HG03135 (cell line): Measurements from ENCODE around the gene TBX4.
"Not testable (repeated sequence)": the region's sequence is repeated elsewhere in the genome, so short reads cannot be mapped to it uniquely, and the experiment has no call there.

Experiments
- ATAC-seq: cut with Tn5 transposase; IDR thresholded peaks from one replicate; pipeline ENCODE4 v1.9.1; 2021; ENCODE audit warnings: mild to moderate bottlenecking, moderate library complexity; ENCODE audit not compliant: unreplicated experiment

TBX4 gene

DNA sequence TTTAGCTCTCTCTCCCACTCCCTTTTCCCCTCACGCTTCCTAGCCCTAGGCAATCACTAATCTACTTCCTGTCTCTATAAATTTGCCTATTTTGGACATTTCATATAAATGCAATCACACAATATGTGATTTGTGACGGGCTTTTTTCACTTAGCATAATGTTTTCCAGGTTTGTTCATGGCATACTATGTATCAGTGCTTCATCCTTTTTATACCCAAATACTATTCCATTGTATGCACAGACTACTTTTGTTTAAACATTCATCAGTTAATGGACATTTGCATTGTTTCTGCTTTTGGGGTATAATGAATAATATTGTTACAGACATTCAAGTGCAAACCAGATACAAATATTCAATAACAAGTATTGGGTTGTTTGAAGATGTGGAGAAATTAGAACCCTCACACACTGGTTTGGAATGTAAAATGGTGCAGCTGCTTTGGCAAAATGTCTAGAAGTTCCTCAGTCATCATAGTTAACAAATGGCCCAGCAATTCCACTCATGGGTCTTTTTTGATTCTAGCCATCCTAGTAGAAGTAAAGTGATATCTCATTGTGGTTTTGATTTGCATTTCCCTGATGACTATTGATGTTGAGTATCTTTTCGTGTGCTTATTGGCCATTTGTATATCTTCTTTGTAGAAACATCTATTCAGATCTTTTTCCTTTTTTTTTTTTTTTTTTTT is 67.7 kb downstream of the TBX4 start:
- ATAC-seq = no peak

DNA sequence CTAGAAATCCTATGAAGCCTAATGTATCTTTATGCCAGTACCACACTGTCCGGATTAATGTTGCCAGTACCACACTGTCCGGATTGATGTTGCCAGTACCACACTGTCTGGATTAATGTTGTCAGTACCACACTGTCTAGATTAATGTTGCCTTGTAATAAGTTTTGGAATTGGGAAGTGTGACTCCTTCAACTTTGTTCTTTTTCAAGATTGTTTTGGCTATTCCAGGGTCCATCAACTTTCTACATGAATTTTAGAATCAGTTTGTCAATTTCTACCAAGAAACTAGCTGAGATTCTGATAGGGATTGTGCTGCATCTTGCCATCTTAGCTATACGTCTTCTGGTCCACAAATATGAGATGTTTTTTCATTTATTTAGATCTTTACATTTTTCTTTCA is 68.7 kb downstream of the TBX4 start:
- ATAC-seq = no peak

DNA sequence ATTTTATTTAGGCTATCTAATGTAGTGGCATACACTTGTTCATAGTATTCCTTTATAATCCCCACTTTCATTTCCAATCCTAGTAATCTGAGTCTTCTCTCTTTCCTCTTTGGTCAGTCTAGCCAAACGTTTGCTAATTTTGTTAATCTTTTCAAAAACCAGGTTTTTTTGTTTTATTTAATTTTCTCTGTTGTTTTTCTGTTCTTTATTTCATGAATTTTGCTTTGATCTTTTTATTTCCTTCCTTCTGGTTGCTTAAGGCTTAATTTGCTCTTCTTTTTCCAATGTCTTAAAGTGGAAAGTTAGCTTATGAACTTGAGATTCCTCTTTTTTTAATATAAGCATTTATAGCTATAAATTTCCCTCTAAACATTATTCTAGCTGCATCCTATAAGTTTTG is 69.9 kb downstream of the TBX4 start:
- no peak for ATAC-seq

DNA sequence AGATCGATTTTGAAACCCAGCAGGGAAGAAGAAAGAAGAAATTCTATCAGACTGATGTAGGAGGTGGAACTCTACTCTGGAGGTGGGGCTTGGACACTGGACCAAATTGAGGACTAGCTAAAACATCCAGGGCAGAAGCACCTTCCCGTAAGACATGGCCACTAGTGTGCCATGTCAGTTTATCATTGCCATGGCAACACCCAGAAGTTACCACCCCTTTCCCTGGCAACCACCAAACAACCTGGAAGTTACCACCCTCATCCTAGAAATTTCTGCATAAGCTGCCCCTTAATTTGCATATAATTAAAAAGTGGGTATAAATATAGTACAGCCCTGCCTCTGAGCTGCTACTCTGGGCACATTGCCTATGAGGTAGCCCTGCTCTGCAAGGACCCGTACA is 72.1 kb downstream of the TBX4 start:
- no peak for ATAC-seq

DNA sequence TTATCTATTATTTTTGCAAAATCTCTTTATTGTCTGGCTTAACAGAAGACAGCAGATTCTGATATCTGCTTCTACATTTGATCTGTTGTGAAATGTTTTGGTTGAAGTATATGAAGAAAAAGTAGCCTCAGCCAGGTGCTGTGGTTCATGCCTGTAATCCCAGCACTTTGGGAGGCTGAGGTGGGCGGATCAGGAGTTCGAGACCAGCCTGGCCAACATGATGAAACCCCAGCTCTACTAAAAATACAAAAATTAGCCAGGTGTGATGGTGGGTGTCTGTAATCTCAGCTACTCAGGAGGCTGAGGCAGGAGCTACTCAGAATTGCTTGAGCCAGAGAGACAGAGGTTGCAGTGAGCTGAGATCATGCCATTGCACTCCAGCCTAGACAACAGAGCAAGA is 75.2 kb downstream of the TBX4 start:
- ATAC-seq = not testable (repeated sequence)

DNA sequence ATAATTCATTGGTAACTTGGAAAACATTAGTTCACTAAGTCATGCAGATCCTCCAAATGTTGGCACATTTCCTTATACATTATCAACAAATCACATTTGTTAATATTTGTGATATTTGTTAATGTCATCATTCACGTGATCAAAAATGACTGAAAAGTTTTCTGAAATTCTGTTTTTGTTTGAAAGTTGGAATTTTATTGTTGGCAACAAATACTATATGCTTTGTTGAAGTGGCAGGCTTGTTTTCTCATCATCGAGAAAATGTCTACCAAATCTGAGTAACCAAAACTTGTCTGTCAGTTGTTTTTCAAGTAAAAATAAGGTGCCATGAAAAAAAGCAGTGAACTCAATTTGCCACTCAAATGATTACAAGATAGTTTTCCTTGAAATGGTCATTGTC is 75.9 kb downstream of the TBX4 start:
- ATAC-seq = no peak

DNA sequence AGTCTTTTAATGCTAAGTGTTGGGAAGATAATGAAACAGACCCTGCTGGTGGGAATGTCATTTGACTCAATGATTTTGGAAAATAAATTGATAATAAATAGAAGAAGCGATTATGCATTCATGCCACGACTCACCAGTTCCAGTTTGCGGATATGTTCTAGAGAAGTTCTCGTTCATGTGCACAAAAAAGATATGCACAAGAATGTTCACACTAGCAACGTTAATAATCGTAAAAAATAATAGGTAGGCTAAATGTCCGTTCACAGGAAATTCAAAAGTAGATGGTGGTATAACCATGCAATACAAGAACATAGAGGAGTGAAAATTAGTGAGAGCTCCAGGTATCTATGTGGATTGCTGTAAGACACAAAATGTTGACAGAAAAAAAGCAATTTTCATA is 79.0 kb downstream of the TBX4 start:
- ATAC-seq = no peak

DNA sequence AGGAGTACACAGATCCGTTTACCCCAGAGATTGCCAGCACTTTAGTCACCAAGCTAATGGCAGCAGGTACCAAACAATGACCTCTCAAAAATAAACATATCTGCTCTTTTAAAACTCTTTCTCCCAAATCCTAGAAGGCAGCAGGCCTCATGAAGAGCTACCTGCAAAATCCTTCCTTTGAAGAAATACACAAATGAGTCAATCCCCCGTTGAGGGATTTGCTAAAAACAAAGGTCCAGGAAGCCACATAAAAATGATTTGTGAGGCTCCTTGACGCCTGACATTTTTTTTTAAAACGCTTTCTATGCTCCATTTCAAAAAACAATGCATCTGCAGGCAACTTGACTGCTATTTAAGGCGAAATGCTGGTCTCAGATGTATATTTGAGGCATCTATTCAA is 80.6 kb downstream of the TBX4 start:
- ATAC-seq = no peak

DNA sequence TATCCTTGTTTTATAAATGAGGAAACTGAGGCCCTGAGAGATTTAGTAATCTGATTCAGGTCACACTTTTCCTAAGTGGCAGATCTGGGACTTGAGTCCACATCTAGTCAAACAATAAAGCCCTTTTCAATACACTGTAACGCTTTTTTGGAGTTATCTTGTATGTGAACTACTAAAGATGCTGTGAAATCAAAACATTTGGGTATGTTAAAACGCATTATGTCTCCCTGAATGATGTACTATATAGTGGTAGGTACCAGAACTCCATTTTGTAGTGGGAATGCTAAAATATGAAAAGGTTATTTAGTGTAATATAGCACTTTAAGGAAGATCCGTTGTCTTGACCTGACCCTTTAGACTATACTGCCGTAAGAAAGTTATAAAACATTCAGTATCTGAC is 81.6 kb downstream of the TBX4 start:
- ATAC-seq = no peak

DNA sequence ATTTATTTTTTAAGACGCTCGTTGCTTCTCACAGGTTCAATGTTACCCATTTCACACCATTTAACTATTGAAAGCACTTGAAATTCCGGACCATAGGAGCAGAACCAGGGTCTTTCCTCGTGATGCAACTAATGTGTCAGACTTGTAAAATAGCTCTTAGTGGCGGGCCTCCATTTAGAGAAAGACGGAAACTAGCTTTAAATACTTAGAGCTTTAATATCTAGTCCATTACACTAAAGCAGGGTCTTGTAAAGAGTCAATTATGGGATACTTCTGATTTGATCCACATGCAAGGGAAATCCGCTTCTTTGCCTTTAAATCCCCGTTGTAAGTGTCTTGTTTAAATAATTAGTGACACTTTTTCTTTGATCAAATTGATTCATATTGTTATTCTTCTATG is 82.2 kb downstream of the TBX4 start:
- no peak for ATAC-seq
